GM18505 (cell line): ENCODE measurements around the gene MRGPRG.

Experiments used
- ATAC-seq: cut with Tn5 transposase; IDR thresholded peaks from one replicate; pipeline ENCODE4 v1.9.1; 2021; ENCODE audit not compliant: unreplicated experiment
- POLR2A ChIP-seq: IDR thresholded peaks from 4 replicates; pipeline ENCODE4 v1.6.1; 2011; ENCODE audit warnings: borderline replicate concordance; ENCODE audit not compliant: insufficient read depth, insufficient read length; ENCODE audit errors: extremely low read depth

MRGPRG gene

DNA sequence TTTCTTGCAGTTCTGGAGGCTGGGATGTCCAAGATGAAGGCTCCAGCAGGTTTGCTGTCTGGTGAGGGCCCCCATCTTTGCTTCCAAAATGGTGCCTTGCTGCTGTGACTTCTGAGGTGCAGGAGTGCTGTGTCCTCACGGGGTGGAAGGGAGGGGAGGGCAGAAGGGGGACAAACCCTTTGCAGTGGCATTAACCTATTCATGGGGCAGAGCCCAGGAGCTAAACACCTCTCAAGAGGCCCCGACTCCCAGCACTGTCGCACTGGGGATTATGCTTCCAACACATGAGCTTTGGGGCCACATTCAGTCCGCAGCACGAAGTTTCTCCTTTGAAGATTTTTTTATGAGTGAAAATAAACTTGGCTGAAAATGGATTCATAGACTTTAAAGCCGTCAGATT, 28.0 kb downstream of the MRGPRG start:
- TF ChIP-seq POLR2A: no peak
- no peak for ATAC-seq

GRCh38 chr11:3189886-3190583, 28.6 kb downstream of the MRGPRG start:
- TF ChIP-seq POLR2A: no peak
- no peak for ATAC-seq

DNA sequence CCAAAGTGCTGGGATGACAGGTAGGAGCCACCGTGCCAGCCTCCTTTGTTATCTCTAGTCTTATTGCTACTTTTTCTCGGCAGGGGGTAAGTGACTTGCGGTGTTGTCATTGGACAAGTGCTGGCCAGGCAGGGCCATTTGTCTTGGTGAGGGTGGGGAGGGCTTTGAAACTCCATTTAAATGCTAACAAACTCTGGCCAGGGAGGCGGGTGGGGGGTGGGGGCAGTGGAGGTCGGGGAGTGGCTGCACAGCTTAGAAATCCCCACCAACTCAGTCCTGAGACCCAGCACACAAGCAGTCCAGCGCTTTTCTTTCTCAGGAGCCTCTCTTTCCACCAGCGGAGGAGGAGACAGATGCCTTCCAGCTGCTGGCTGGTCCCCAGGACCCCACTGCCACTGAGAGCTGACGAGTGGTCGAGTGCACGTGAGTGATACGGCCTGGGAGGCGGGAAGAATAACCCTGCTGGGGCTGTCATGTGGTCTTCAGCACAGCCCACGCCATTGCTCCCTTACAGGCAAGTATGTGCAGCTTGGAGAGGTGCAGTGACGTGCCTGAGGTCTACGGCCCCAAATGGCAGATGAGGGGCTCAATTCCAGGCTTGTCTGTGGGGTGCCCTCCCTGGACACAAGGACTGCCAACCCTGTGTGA, 29.3 kb downstream of the MRGPRG start:
- no peak for TF ChIP-seq POLR2A

GRCh38 chr11:3188496-3189195, 30.0 kb downstream of the MRGPRG start:
- ATAC-seq: no peak
- no peak for TF ChIP-seq POLR2A

More for the DNA sequence above, 29.3 kb downstream of the MRGPRG start:
- no peak for ATAC-seq

- no peak for ATAC-seq
- no peak for TF ChIP-seq POLR2A
These were observed 32.3 kb downstream of the MRGPRG start for GRCh38 chr11:3186166-3186953.

GRCh38 chr11:3184732-3185347, 33.8 kb downstream of the MRGPRG start:
- no peak for TF ChIP-seq POLR2A
- ATAC-seq: no peak

DNA sequence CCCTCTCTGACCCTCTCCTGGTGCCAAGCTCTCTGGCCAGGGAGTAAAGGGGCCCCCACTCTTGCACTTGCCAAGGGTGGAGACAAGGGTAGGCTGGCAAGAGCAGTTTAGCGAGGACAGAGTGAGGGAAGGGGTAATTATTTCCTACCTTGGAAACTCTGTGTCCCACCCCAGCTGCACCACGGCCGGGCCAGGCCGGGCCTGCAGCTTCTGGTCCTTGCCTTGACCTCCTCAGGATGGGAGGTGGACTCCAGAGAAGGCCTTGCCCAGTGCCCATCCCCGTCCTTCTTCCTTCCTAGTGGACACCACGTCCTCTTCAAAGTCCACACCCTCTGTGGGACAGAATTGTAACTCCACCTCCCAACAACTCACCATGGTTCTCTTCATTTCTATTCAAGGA, 35.1 kb downstream of the MRGPRG start:
- no peak for TF ChIP-seq POLR2A
- ATAC-seq: no peak

GRCh38 chr11:3182462-3182852, 36.2 kb downstream of the MRGPRG start:
- TF ChIP-seq POLR2A: no peak
- no peak for ATAC-seq

DNA sequence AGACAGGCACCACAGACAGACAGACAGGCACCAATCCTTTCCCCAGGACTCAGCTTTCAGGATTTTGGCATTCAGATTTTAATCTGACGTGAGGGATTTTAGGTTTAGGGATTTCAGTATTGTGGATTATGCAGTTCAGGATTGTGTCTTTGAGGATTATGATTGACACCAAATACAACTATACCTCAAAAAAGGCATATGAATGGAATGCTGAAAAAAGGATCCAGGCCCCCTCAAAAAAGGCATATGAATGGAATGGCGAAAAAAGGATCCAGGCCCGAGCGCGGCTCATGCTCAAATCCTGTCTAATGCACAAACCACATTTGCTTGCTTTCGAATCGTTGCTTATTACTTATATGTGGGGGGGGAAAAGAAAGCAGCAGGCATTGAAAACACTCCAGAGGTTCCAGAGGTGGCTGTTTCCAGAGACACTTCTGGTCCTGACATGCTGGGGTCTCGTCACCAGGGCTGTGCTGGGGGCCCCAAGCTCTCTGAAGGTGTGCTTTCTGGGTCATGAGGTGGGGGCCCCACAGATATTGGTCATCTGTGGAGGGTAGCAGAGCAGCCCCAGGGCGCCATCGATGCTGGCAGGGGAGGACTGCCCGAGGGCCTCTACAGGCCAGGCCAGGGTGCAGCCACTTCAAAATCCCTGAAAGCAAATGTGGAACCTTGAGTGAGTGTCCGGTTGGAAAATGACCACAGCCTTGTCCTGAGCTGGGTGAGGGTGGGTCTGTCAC, 36.7 kb downstream of the MRGPRG start:
- no peak for ATAC-seq
- TF ChIP-seq POLR2A: no peak

DNA sequence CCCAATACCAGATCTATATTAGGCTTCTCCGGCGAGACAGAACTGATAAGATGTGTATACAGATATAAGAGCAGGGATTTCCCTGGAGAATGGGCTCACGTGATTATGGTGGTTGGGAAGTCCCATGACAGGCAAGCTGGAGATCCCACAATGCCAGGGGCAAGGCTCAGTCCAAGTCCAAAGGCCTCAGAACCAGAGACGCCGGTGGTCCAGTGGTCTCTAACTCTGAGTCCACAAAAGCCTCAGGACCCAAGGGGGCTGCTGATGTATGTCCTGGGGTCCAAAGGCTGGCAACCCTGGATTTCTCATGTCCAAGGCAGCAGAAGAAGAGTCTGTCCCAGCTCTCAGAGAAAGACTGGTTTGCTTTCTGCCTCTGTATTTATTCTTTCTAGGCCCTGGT, 37.7 kb downstream of the MRGPRG start:
- no peak for ATAC-seq
- no peak for TF ChIP-seq POLR2A

DNA sequence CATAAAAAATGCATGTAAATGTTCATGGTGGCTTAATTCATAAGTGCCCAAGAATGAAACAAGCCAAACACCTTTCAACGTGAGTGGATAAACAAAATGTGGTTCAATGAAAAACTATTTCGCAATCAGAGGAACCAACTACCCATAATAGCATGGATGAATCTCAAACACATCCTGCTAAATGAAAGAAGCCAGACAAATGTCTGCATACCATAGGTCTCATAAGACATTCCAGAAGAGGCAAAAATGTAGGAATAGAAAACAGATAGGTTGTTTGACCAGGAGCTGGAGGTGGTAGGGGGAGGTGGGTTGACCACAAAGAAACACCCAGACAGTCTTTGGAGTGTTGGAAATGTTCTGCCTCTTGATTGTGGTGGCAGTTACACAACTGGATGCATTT, 40.3 kb downstream of the MRGPRG start:
- no peak for ATAC-seq

GRCh38 chr11:3177931-3178330, 40.7 kb downstream of the MRGPRG start:
- no peak for TF ChIP-seq POLR2A
- ATAC-seq: no peak

More for the DNA sequence above, 40.3 kb downstream of the MRGPRG start:
- no peak for TF ChIP-seq POLR2A

DNA sequence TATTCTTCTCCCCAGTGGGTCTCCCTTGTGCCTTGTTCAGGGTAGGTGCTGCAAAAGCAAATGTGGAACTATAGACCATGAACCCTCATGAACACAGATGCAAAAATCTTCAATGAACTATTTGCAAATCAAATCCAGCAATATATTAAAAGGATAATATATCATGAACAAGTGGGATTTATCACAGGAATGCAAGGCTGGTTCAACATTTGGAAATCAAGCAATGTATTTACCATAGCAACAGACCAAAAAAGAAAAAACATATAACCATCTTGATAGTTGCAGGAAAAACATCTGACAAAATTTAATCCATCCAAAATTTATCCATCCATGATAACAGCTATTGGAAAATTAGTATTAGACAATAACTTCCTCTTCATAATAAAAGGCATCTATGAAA, 42.1 kb downstream of the MRGPRG start:
- no peak for TF ChIP-seq POLR2A
- ATAC-seq: no peak

- ATAC-seq: no peak
- TF ChIP-seq POLR2A: no peak
These were observed 43.4 kb downstream of the MRGPRG start for GRCh38 chr11:3175194-3175593.
